Mesenteric fat pad (tissue), 1 donor: Measurements from ENCODE around the gene SNAPC3. TPM values are rescaled to one million over a fixed set of nuclear protein-coding genes. Genes with fewer than 3 reads are reported as not detected.

Experiments used
- DNase-seq: peaks from one replicate; pipeline ENCODE4 v3.0.0-alpha.2; 2020; ENCODE audit warnings: low spot score
- total RNA-seq: library from RNA; stranded (reverse); fragmentation: NEBNext Ultra II Directional; extraction: Animal tissue kit (Norgen Biotek cat#: 25700); gene quantifications from one replicate; pipeline ENCODE4 v1.2.1, GENCODE V29; 2021
- donor health status: DM: yes; HTN: yes; CAD: no.

Gene SNAPC3
- total RNA-seq, 1 donor from 2014 or later: 18.5 TPM

- DNase-seq: no peak
These were observed 69.3 kb downstream of the SNAPC3 start for GRCh38 chr9:15491950-15492349.

GRCh38 chr9:15492485-15493150 lies 69.9 kb downstream of the SNAPC3 start:
- no peak for DNase-seq

GRCh38 chr9:15498246-15498995 lies 75.7 kb downstream of the SNAPC3 start:
- no peak for DNase-seq

GRCh38 chr9:15499139-15499538 lies 76.5 kb downstream of the SNAPC3 start:
- no peak for DNase-seq

- DNase-seq: no peak
These were observed 78.5 kb downstream of the SNAPC3 start for GRCh38 chr9:15501179-15501578.

GRCh38 chr9:15501803-15502202 lies 79.1 kb downstream of the SNAPC3 start:
- DNase-seq: no peak

- DNase-seq: no peak
These were observed 83.2 kb downstream of the SNAPC3 start for GRCh38 chr9:15505921-15506320.

- DNase-seq: no peak
These were observed 87.5 kb downstream of the SNAPC3 start for GRCh38 chr9:15509931-15510788.

- DNase-seq: peak; percentile 92
These were observed 88.3 kb downstream of the SNAPC3 start, which contains the start of gene PSIP1 for GRCh38 chr9:15510789-15511575. TSS of gene PSIP1 (minus strand) at chr9:15510970. CDS start at chr9:15510188, 782 bp downstream.

Other genes with a start within 250 kb of the SNAPC3 start
- 7.2 TPM for gene TTC39B, start 115.7 kb upstream of the SNAPC3 start, total RNA-seq
- gene PSIP1, start 88.1 kb downstream of the SNAPC3 start, total RNA-seq: 22.2 TPM
- gene CCDC171, start 130.2 kb downstream of the SNAPC3 start, total RNA-seq: 0.87 TPM